NCI-H2171 treated with DMSO at 0.1 percent for 48 hours (cell line): ENCODE measurements around the gene ZNF597.

Source experiments
- DNase-seq: peaks from one replicate; lab custom pipeline; 2025; lab: John Stamatoyannopoulos, UW

ZNF597 gene

DNA sequence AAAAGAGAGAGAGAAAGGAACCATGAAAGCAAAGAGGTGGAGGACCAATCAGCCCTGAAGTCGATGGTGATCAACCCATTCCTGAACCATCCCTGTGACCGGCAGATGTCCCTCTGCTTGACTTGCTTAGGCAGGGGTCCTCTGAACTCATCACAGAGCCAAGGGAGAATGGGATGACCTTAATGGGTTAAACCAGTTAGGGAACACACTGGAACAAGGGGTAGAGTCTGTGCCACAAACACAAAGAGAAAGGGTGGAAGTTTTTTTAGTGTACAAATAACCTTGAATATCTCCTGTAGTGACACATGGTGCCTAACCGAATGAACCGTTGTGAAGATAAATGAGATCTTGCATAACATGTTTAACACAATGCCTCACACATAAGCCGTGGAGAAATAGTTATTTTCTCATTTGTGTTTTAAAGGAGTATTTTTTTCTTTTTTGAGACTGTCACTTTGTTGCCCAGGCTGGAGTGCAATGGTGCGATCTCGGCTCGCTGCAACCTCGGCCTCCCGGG lies 11.4 kb upstream of the ZNF597 start:
- DNase-seq = no peak

- no peak for DNase-seq
Observed at GRCh38 chr16:3454093-3454492, 10.8 kb upstream of the ZNF597 start.

DNA sequence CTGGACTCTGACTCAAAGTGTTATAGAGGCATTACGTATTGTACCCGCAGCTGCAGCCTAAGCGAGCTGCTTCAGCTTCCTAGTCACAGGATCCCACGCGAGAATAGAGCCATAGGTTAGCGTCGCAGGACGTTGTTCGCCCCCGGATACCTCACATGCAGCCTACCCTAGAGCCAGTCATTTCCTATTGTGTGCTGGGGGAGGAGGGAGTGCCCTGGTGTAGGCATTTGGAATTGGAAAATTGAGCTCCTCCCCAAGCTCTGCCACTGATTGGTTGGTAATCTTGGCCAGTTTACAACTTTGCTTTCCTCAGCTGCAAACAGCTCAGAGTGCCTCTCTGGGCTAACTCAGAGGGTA lies 706 bp upstream of the ZNF597 start:
- DNase-seq = peak; percentile 53

DNA sequence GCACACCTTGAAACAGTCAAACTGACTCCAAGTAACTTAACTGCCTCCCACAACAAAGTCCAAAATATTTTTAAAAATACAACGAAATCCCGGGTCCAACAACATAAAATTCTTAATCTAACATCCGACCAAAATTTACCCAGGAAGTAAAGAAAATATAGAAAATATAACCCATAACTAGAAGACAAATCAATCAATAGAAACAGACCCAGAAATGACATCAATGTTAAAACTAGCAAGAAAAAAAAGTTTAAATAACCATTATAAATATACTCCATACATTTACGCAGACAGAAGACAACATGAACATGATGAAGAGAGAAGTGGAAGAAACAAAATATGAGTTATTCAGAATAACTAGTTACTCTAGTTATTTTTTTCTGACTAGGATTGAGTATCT lies 3.7 kb downstream of the ZNF597 start:
- no peak for DNase-seq

- no peak for DNase-seq
Observed at GRCh38 chr16:3434373-3434772, 8.9 kb downstream of the ZNF597 start.

DNA sequence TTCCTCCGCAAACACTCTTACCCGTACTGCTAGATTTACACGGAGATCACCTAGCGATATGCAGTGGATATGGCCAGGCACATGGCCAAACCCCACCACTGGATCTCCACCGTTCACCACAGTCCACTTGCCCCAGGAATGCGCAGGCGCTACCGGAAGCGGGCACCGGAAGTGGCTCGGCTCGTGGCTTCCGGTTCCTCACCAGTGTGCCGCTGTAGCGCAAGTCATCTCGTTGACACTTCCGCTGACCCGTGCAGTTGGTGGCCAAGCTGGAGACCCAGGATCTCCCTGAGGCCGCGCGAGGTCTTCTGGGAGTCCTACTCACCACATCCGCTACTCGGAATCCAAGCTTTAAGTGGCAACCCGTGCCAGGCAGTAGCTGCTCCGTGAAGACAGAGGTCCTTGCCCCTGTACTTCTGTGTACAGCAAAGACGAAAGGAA lies 11.5 kb downstream of the ZNF597 start:
- DNase-seq = peak; percentile 66

DNA sequence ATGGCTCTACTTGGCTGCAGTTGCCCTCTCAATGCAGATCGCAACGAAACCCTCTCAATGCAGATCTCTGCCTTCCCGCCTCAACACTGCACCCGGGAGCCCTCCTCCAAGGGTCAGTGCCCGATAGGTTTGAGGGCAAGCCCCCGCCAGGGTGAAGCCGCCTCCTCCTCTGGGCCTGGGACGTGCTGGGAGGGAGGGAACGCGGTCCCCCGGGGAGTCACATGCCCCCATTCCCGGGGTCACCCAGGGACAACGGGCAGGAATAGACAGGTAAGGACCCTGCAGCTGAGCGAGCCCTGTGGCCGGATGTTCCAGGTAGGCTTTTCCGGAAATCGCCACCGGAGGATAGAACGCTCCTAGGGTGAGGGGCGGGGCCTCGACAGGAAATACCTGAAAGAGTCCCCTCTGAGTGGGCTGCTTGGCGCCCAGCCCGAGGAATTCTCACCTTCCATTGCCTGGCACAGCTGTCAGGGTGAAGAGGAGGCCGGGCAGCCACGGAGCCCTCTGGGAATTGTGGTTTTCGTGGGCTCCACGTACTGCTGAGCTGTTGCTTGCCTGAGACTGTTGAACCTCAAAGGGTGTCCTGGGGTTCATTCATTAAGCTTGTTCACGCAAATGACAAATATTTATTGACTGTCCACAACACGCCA lies 29.4 kb downstream of the ZNF597 start:
- peak; percentile 49 for DNase-seq

DNA sequence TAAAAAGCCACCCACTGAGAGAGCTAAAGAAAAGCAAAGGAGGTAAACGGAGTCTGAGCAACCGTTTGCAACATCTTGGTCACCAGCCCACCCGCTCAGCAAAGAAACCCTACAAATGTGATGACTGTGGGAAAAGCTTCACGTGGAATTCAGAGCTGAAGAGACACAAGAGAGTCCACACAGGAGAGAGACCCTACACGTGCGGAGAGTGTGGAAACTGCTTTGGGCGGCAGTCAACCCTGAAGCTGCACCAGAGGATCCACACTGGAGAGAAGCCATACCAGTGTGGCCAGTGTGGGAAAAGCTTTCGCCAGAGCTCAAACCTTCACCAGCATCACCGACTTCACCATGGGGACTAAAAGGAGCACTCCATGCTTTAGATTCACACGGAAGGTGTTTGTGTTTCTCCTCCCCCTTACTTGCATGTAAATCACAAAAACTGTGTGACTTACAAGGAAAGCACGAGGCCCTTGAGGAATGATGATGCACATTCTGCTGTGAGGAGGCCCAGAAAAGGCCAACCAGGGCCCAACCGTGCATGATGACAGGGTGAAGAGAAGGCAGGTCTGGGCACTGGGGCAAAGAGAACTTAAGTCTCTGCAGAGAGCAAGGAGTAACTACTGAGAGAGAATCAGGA lies 34.6 kb downstream of the ZNF597 start:
- no peak for DNase-seq

- DNase-seq = no peak
Observed at GRCh38 chr16:3401719-3402397, 41.4 kb downstream of the ZNF597 start.

DNA sequence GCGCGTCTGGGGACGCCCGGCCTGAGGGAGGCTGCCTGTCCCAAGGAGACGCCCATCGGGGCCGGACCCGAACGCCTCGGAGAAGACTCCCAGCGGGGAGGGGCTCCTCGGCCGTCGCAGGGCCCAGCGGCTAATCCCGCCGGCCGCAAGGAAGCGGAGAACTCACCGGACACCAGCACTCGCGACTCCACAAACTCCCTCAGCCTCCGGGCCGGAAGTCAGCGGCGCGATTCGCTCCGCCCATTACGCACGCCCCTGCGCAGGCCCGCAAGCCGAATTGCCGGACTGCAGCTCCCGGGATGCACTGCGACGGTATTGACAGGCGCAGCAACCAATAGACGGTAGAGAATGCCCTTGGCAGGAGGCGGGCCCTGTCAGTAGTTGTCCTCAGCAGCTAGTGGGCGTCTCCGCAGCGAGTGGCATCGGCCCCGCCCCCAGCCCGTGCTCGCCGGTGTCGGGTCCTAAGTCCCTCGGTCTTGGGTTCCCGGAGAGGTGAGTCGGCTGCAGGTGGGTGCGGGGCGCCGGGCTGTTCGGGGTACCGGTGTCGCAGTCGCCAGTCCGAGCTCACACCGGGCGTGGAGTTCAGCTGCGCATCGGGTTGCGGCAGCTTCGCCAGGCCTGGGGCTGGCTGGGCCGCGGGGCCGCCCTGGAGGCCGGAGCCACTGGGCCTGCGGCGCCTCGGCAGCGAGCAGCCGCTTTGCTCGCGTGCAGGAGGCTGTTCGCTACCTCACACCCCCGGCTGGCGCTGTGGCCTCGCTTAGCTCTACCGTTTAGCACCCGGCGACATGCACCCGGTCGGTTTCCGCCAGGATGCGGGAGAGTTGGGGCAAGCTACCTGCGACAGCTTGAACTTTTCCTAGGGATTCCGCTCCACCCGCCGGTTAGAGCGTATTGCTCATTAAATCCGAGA lies 42.3 kb downstream of the ZNF597 start, which contains the start of the genes ZNF174 and ZSCAN32:
TSS of gene ZNF174 (plus strand) at position 437 of the 910 bp plus-strand sequence. CDS start 790 bp downstream, outside the sequence.
TSS of gene ZSCAN32 (minus strand) at position 226 of the 910 bp plus-strand sequence. CDS start 3,447 bp downstream, outside the sequence.
- DNase-seq = peak; percentile 99

GRCh38 chr16:3400446-3400778 lies 42.9 kb downstream of the ZNF597 start:
- DNase-seq = no peak

DNA sequence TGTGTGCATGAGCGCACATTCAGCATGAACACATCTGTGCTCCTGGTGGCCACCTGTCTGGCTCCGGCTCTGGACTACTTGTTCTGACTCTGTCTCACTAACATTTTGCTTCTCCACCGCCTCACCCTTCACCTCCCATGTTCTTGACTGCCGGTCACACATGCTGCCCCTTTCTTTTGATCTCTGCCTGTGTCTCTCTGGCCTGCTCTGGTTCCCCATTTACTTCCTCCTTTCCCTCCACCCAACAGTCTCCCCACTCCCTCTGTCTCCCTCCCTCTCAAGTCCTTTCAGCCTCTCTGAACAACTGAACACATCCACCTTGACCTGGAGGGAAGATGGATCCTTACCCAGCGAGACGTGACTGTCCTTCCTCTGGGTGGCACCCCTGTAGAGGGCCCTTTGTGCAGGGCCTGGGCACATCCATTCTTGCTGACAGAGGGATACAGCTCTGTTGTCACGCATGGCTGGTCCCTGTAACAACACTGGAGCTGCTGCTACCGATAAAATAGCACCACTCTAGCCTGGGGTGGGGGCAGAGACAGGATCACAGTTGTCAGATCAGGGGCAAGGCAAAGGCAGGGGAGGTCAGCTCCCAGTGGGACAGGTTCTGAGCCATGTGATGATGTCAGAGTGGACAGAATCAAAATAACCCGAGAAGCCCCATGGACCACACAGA lies 53.5 kb downstream of the ZNF597 start:
- peak; percentile 13 for DNase-seq

DNA sequence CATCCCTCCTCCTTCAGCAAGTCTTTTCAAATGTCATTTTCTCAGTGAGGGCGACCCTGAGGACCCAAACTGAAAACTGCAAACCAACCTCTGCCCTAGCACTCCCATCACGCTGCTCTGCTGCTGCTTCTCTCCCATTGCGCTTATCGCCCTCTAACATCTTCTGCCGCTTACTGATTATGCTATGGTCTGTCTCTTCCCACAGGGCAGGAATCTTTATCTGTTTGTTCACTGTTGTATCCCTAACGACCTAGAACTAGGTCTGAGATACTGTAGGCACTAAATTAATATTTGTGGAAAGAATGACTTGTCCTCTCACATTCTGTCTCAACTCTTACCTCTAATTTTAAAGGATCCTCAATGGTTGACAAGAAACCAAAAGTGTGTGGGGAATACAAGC lies 55.0 kb downstream of the ZNF597 start:
- no peak for DNase-seq

DNA sequence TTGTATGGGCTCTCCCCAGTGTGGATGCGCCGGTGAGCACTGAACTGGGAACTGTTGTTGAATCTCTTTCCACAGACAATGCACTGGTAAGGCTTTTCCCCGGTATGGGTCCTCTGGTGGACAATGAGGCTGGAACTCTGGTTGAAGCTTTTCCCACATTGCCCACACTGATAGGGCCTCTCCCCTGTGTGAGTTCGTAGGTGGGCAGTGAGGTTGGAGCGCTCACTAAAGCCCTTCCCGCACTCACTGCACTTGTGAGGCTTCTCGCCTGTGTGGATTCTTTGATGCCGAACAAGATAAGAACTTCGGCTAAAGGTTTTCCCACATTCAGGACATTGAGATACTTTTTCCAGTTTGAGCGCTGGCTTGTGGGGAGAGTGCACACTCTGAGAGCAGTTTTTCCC lies 60.3 kb downstream of the ZNF597 start:
- DNase-seq = no peak
